ENCODE data around the gene PPP2R5C.

The PPP2R5C gene

GRCh38 chr14:101760138-101761011 lies 1.1 kb upstream of the PPP2R5C start:
- peaks cover 8% of the 10 kb centered on the region for H3K4me1 ChIP-seq (ENCODE audit: insufficient read depth, low read length)
- H3K27me3 ChIP-seq (ENCODE audit: control insufficient read depth in 1 of 2, insufficient read depth in 2 of 2, low read length in 2 of 2) = no peaks in the 10 kb centered on the region
- no peak overlapping the region for H3K9ac ChIP-seq (ENCODE audit: low read length)
- peak overlapping the region in 1 of 2 donors; percentile 36 for H3K4me3 ChIP-seq (ENCODE audit: low read depth in 1 of 2, low read length in 2 of 2)
- H3K9me3 ChIP-seq (ENCODE audit: low read length) = no peaks in the 10 kb centered on the region
- peaks cover 4% of the 10 kb centered on the region for H3K36me3 ChIP-seq (ENCODE audit: insufficient read depth, low read length)
- peak overlapping the region; percentile 78 for H3K27ac ChIP-seq (ENCODE audit: low read depth, low read length)

DNA sequence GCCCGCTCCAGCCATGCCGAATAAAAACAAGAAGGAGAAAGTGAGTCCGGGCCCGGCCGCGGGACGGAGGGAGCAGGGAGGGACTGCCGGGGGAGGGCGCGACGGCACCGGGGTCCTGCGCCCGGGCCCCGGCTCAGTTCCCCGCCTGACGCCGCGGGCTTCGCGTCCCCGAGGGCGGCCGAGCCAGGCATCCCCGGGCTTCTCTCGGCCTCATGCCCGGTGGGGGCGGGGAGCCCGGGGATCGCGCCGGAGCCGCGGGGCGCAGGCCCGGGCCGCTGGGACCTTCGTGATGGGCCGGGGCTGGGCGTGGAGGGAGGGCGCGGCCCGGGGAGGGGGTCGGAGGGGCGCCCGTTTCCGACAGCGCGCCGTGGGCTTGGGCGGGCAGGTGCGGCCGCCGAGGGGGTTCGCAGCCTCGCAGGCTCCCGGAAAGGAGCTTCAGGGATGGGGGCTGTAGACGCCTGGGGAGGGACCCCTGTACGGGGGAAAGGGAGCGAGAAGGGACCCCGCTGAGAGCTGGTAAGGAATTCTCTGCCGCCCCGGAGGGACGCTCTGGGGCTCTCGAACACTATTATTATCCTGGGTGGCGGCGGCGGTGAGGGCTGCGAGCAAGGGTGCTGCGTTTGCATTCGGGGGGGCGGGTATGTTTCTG lies 496 bp downstream of the PPP2R5C start:
- Histone ChIP-seq H3K27me3 (ENCODE audit: control insufficient read depth in 1 of 2, insufficient read depth in 2 of 2, low read length in 2 of 2) (no peaks in the 10 kb centered on the region), H3K27ac (ENCODE audit: low read depth, low read length) (peak overlapping the region; percentile 72)

GRCh38 chr14:101762530-101763101 lies 1.1 kb downstream of the PPP2R5C start:
- H3K4me3 ChIP-seq (ENCODE audit: low read depth in 1 of 2, low read length in 2 of 2) = peak overlapping the region; percentile 44 to 77
- peaks cover 8% of the 10 kb centered on the region for H3K4me1 ChIP-seq (ENCODE audit: insufficient read depth, low read length)
- peaks cover 10% of the 10 kb centered on the region for H3K36me3 ChIP-seq (ENCODE audit: insufficient read depth, low read length)
- H3K27me3 ChIP-seq (ENCODE audit: control insufficient read depth in 1 of 2, insufficient read depth in 2 of 2, low read length in 2 of 2) = no peaks in the 10 kb centered on the region
- H3K9me3 ChIP-seq (ENCODE audit: low read length) = no peaks in the 10 kb centered on the region
- peak overlapping the region; percentile 65 for H3K9ac ChIP-seq (ENCODE audit: low read length)
- H3K27ac ChIP-seq (ENCODE audit: low read depth, low read length) = no peak overlapping the region

More for the DNA sequence above, 496 bp downstream of the PPP2R5C start:
- H3K36me3 ChIP-seq (ENCODE audit: insufficient read depth, low read length) = peaks cover 10% of the 10 kb centered on the region
- H3K4me3 ChIP-seq (ENCODE audit: low read depth in 1 of 2, low read length in 2 of 2) = peak overlapping the region; percentile 44 to 77
- H3K9ac ChIP-seq (ENCODE audit: low read length) = peak overlapping the region; percentile 65
- H3K4me1 ChIP-seq (ENCODE audit: insufficient read depth, low read length) = peaks cover 8% of the 10 kb centered on the region
- H3K9me3 ChIP-seq (ENCODE audit: low read length) = no peaks in the 10 kb centered on the region

GRCh38 chr14:101763941-101764709 lies 2.6 kb downstream of the PPP2R5C start:
- Histone ChIP-seq H3K9ac (ENCODE audit: low read length) (no peak overlapping the region), H3K27ac (ENCODE audit: low read depth, low read length) (no peak overlapping the region)

DNA sequence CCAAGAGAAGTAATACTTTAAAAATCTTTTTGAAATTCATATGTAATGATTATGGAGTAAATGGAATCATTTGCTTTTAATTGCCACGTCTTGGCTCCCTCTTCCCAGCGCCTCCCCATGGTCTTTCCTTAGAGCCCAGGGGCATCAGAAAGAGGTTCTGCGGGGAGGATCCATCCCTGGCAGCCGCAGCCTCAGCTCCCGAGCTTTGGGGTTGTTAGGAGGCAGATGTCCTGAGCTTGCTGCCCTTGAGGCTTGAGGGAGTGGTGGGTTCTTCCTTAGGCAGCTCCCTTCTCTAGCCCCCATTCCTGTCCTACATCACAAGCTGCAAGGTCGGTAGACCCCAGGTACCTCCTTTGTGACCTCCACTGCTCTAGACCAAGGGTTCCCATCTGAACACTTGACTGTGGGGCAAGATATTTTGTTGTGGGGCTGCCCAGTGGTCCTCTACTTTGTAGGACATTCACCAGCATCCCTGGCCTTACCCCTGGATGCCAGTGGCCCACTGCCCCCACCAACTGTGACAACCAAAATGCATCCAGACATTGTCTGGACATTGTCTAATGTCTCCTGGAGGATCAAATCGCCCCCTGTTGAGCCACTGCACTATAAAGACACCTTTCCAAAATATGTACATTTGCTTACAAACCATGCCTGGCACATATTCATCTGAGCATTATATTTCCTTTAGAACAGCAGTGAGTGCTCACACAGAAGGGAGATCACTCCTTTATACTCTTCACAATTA lies 6.3 kb downstream of the PPP2R5C start:
- no peaks in the 10 kb centered on the region for H3K9me3 ChIP-seq (ENCODE audit: low read length)
- peaks cover 10% of the 10 kb centered on the region for H3K36me3 ChIP-seq (ENCODE audit: insufficient read depth, low read length)
- H3K27ac ChIP-seq (ENCODE audit: low read depth, low read length) = no peak overlapping the region
- H3K9ac ChIP-seq (ENCODE audit: low read length) = no peak overlapping the region
- no peaks in the 10 kb centered on the region for H3K27me3 ChIP-seq (ENCODE audit: control insufficient read depth in 1 of 2, insufficient read depth in 2 of 2, low read length in 2 of 2)
- no peak overlapping the region for H3K4me3 ChIP-seq (ENCODE audit: low read depth in 1 of 2, low read length in 2 of 2)
- H3K4me1 ChIP-seq (ENCODE audit: insufficient read depth, low read length) = peaks cover 3% of the 10 kb centered on the region

More at GRCh38 chr14:101763941-101764709, 2.6 kb downstream of the PPP2R5C start:
- H3K4me1 ChIP-seq (ENCODE audit: insufficient read depth, low read length) = peaks cover 8% of the 10 kb centered on the region
- peaks cover 10% of the 10 kb centered on the region for H3K36me3 ChIP-seq (ENCODE audit: insufficient read depth, low read length)
- H3K9me3 ChIP-seq (ENCODE audit: low read length) = no peaks in the 10 kb centered on the region
- no peak overlapping the region for H3K4me3 ChIP-seq (ENCODE audit: low read depth in 1 of 2, low read length in 2 of 2)
- no peaks in the 10 kb centered on the region for H3K27me3 ChIP-seq (ENCODE audit: control insufficient read depth in 1 of 2, insufficient read depth in 2 of 2, low read length in 2 of 2)

GRCh38 chr14:101770183-101770582 lies 8.7 kb downstream of the PPP2R5C start:
- Histone ChIP-seq H3K36me3 (ENCODE audit: insufficient read depth, low read length) (peaks cover 6% of the 10 kb centered on the region), H3K27me3 (ENCODE audit: control insufficient read depth in 1 of 2, insufficient read depth in 2 of 2, low read length in 2 of 2) (no peaks in the 10 kb centered on the region), H3K9me3 (ENCODE audit: low read length) (no peaks in the 10 kb centered on the region), H3K27ac (ENCODE audit: low read depth, low read length) (no peak overlapping the region), H3K4me3 (ENCODE audit: low read depth in 1 of 2, low read length in 2 of 2) (no peak overlapping the region), H3K9ac (ENCODE audit: low read length) (no peak overlapping the region), H3K4me1 (ENCODE audit: insufficient read depth, low read length) (peaks cover 10% of the 10 kb centered on the region)

- H3K9me3 ChIP-seq (ENCODE audit: low read length) = no peaks in the 10 kb centered on the region
Observed at GRCh38 chr14:101772770-101773169, 11.3 kb downstream of the PPP2R5C start.

DNA sequence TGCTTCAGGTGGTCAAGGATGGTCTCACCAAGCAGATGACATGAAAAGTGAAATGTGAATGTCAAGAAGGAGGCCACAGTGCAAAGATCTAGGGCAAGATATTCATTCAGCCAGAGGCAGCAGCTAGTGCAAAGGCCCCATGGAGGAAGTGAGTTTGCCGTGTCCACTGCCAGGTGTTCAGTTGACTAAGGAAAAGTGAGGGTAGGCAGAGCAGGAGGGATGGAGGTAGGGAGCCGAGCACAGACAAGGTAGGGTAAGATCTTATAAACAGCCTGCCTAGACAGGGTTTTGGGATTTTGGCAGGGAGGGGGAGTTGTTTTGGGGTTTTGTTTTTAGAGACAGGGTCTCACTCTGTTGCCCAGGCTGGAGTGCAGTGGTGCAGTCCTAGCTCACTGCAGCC lies 11.9 kb downstream of the PPP2R5C start:
- Histone ChIP-seq H3K9ac (ENCODE audit: low read length) (no peak overlapping the region), H3K36me3 (ENCODE audit: insufficient read depth, low read length) (no peaks in the 10 kb centered on the region), H3K27ac (ENCODE audit: low read depth, low read length) (no peak overlapping the region), H3K27me3 (ENCODE audit: control insufficient read depth in 1 of 2, insufficient read depth in 2 of 2, low read length in 2 of 2) (no peaks in the 10 kb centered on the region), H3K9me3 (ENCODE audit: low read length) (no peaks in the 10 kb centered on the region), H3K4me3 (ENCODE audit: low read depth in 1 of 2, low read length in 2 of 2) (no peak overlapping the region), H3K4me1 (ENCODE audit: insufficient read depth, low read length) (peaks cover 16% of the 10 kb centered on the region)

More at GRCh38 chr14:101772770-101773169, 11.3 kb downstream of the PPP2R5C start:
- Histone ChIP-seq H3K9ac (ENCODE audit: low read length) (no peak overlapping the region), H3K36me3 (ENCODE audit: insufficient read depth, low read length) (no peaks in the 10 kb centered on the region), H3K27me3 (ENCODE audit: control insufficient read depth in 1 of 2, insufficient read depth in 2 of 2, low read length in 2 of 2) (no peaks in the 10 kb centered on the region), H3K4me1 (ENCODE audit: insufficient read depth, low read length) (peaks cover 16% of the 10 kb centered on the region), H3K27ac (ENCODE audit: low read depth, low read length) (no peak overlapping the region), H3K4me3 (ENCODE audit: low read depth in 1 of 2, low read length in 2 of 2) (no peak overlapping the region)

- no peaks in the 10 kb centered on the region for H3K36me3 ChIP-seq (ENCODE audit: insufficient read depth, low read length)
- H3K9ac ChIP-seq (ENCODE audit: low read length) = no peak overlapping the region
- peaks cover 16% of the 10 kb centered on the region for H3K4me1 ChIP-seq (ENCODE audit: insufficient read depth, low read length)
- H3K27me3 ChIP-seq (ENCODE audit: control insufficient read depth in 1 of 2, insufficient read depth in 2 of 2, low read length in 2 of 2) = no peaks in the 10 kb centered on the region
- no peak overlapping the region for H3K4me3 ChIP-seq (ENCODE audit: low read depth in 1 of 2, low read length in 2 of 2)
- no peaks in the 10 kb centered on the region for H3K9me3 ChIP-seq (ENCODE audit: low read length)
- H3K27ac ChIP-seq (ENCODE audit: low read depth, low read length) = no peak overlapping the region
Observed at GRCh38 chr14:101774006-101774795, 12.7 kb downstream of the PPP2R5C start.

DNA sequence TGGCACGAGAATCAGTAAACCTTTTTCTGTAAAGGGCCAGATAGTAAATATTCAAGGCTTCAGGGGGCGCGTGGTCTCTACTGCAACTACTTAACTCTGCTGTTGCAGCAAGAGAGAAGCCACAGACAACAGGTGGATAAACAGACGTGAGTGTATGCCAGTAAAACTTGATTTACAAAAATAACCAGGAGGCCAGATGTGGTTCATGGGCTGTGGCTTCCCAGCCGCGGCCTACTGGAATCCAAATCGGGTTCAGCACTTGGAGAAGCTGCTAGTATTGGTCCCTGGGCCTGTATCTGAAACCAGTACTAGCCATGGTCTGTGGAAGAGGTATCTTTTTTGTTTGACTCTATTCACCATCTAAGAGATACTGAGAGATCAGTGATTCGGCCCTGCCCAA lies 13.3 kb downstream of the PPP2R5C start:
- H3K9me3 ChIP-seq (ENCODE audit: low read length) = no peaks in the 10 kb centered on the region
- no peaks in the 10 kb centered on the region for H3K27me3 ChIP-seq (ENCODE audit: control insufficient read depth in 1 of 2, insufficient read depth in 2 of 2, low read length in 2 of 2)
- no peaks in the 10 kb centered on the region for H3K36me3 ChIP-seq (ENCODE audit: insufficient read depth, low read length)
- H3K27ac ChIP-seq (ENCODE audit: low read depth, low read length) = no peak overlapping the region
- peaks cover 16% of the 10 kb centered on the region for H3K4me1 ChIP-seq (ENCODE audit: insufficient read depth, low read length)
- H3K9ac ChIP-seq (ENCODE audit: low read length) = no peak overlapping the region
- no peak overlapping the region for H3K4me3 ChIP-seq (ENCODE audit: low read depth in 1 of 2, low read length in 2 of 2)

All from muscle layer of colon (tissue), 2 donors.